Measurements from ENCODE around the gene MYO15A.
A peak's percentile ranks its signal among the peaks of the same experiment; 100 is the strongest.

Gene MYO15A

GRCh38 chr17:18155179-18155578 is 46.6 kb downstream of the MYO15A start:
- no peaks in the 10 kb centered on the region for H3K9me3 ChIP-seq (ENCODE audit: control insufficient read depth, low read length)
- H3K27me3 ChIP-seq (replicated peaks; ENCODE audit: control insufficient read depth, insufficient read depth, low read length, poor library complexity, severe bottlenecking): no peaks in the 10 kb centered on the region
- H3K36me3 ChIP-seq (ENCODE audit: control insufficient read depth, insufficient read depth, low read length): no peaks in the 10 kb centered on the region
- H3K4me1 ChIP-seq (ENCODE audit: control insufficient read depth, insufficient read depth, low read length, poor library complexity, severe bottlenecking): peaks cover 11% of the 10 kb centered on the region
- H3K4me3 ChIP-seq (ENCODE audit: insufficient read depth, low read depth, low read length, poor library complexity, severe bottlenecking): no peak overlapping the region
- DNase-seq: no peak
- no peak overlapping the region for H3K27ac ChIP-seq (ENCODE audit: insufficient read depth, low read length, poor library complexity, severe bottlenecking)

DNA sequence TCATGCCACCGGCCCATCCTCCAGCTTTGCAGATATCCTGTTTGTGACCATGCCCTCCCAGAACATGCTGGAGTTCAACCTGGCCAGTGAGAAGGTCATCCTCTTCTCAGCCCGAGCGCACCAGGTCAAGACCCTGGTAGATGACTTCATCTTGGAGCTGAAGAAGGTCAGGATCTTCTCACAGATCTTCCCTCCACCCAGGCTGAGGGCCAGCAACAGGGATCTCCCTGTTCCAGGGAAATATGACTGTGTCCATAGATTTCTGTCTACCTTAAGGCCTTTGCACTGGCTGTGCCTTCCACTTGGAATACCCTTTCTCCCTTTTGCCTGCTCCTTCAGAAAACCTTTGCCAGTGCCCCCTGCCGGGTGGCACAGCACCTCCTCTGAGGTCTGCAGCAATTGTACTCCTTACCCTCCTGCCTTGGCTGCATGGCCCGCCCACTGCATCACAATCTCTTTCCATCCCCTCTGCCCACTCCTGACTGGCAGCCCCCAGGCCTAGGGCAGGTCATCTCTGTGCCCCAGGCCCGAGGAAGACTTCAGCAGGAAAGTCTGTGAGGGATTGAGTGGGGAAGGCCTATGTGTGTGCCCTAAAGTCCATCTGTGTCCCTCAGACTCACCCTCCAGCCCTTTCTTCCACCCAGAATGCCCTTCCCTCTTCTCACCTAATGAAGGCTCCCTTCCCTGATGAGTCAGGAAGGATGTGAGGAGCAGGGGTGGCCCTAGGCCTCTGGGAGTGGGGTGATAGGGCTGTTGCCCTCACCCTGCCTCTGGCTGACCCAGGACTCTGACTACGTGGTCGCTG is 47.8 kb downstream of the MYO15A start:
- H3K9me3 ChIP-seq (ENCODE audit: control insufficient read depth, low read length): no peaks in the 10 kb centered on the region
- DNase-seq: no peak
- H3K4me1 ChIP-seq (ENCODE audit: control insufficient read depth, insufficient read depth, low read length, poor library complexity, severe bottlenecking): peaks cover 11% of the 10 kb centered on the region
- H3K27ac ChIP-seq (ENCODE audit: insufficient read depth, low read length, poor library complexity, severe bottlenecking): no peak overlapping the region
- no peak overlapping the region for H3K4me3 ChIP-seq (ENCODE audit: insufficient read depth, low read depth, low read length, poor library complexity, severe bottlenecking)
- no peaks in the 10 kb centered on the region for H3K36me3 ChIP-seq (ENCODE audit: control insufficient read depth, insufficient read depth, low read length)
- H3K27me3 ChIP-seq (replicated peaks; ENCODE audit: control insufficient read depth, insufficient read depth, low read length, poor library complexity, severe bottlenecking): no peaks in the 10 kb centered on the region

- no peaks in the 10 kb centered on the region for H3K9me3 ChIP-seq (ENCODE audit: control insufficient read depth, low read length)
Measured at GRCh38 chr17:18156976-18157280, 48.4 kb downstream of the MYO15A start.

GRCh38 chr17:18157354-18157985 is 48.9 kb downstream of the MYO15A start:
- Histone ChIP-seq H3K27ac (ENCODE audit: insufficient read depth, low read length, poor library complexity, severe bottlenecking) (no peak overlapping the region), H3K27me3 (replicated peaks; ENCODE audit: control insufficient read depth, insufficient read depth, low read length, poor library complexity, severe bottlenecking) (no peaks in the 10 kb centered on the region), H3K36me3 (ENCODE audit: control insufficient read depth, insufficient read depth, low read length) (no peaks in the 10 kb centered on the region), H3K9me3 (ENCODE audit: control insufficient read depth, low read length) (no peaks in the 10 kb centered on the region), H3K4me3 (ENCODE audit: insufficient read depth, low read depth, low read length, poor library complexity, severe bottlenecking) (no peak overlapping the region), H3K4me1 (ENCODE audit: control insufficient read depth, insufficient read depth, low read length, poor library complexity, severe bottlenecking) (peaks cover 11% of the 10 kb centered on the region)
- DNase-seq: no peak

More at GRCh38 chr17:18156976-18157280, 48.4 kb downstream of the MYO15A start:
- Histone ChIP-seq H3K4me3 (ENCODE audit: insufficient read depth, low read depth, low read length, poor library complexity, severe bottlenecking) (no peak overlapping the region), H3K27me3 (replicated peaks; ENCODE audit: control insufficient read depth, insufficient read depth, low read length, poor library complexity, severe bottlenecking) (no peaks in the 10 kb centered on the region), H3K4me1 (ENCODE audit: control insufficient read depth, insufficient read depth, low read length, poor library complexity, severe bottlenecking) (peaks cover 11% of the 10 kb centered on the region), H3K36me3 (ENCODE audit: control insufficient read depth, insufficient read depth, low read length) (no peaks in the 10 kb centered on the region), H3K27ac (ENCODE audit: insufficient read depth, low read length, poor library complexity, severe bottlenecking) (no peak overlapping the region)
- no peak for DNase-seq

DNA sequence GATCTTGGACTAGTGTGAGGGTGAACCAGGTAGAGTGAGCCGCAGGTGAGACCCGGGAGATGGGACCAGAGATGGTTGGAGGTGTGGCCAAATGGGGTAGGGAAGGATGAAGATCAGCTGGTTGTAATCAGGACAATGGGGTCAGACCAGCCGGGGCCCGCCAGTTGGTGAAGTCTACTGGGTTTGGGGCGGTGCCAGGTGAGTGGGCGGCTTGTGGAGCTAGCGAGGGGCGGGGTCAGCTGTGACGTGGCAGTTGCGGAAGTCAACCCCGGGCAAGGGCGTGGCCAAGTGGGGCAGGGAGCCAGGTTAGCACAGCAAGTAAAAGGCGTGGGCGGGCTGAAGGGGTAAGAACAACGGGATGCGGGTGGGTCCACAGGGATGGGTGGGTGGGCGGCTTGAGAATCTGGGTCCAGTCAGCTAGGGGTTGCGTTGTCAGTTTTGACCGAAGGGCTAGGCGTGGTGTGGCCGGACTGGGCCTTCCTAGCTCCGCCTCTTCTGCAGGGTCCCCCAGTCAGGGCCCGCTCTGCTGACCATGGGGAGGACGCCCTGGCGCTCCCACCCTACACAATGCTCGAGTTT is 49.6 kb downstream of the MYO15A start:
- Histone ChIP-seq H3K9me3 (ENCODE audit: control insufficient read depth, low read length) (no peaks in the 10 kb centered on the region), H3K27me3 (replicated peaks; ENCODE audit: control insufficient read depth, insufficient read depth, low read length, poor library complexity, severe bottlenecking) (no peaks in the 10 kb centered on the region), H3K36me3 (ENCODE audit: control insufficient read depth, insufficient read depth, low read length) (no peaks in the 10 kb centered on the region), H3K4me1 (ENCODE audit: control insufficient read depth, insufficient read depth, low read length, poor library complexity, severe bottlenecking) (peaks cover 11% of the 10 kb centered on the region), H3K4me3 (ENCODE audit: insufficient read depth, low read depth, low read length, poor library complexity, severe bottlenecking) (peak overlapping the region; percentile 40), H3K27ac (ENCODE audit: insufficient read depth, low read length, poor library complexity, severe bottlenecking) (peak overlapping the region; percentile 26)
- DNase-seq: peak; percentile 83 to 90 (median 88)

- peaks cover 11% of the 10 kb centered on the region for H3K4me1 ChIP-seq (ENCODE audit: control insufficient read depth, insufficient read depth, low read length, poor library complexity, severe bottlenecking)
- H3K36me3 ChIP-seq (ENCODE audit: control insufficient read depth, insufficient read depth, low read length): no peaks in the 10 kb centered on the region
- H3K27me3 ChIP-seq (replicated peaks; ENCODE audit: control insufficient read depth, insufficient read depth, low read length, poor library complexity, severe bottlenecking): no peaks in the 10 kb centered on the region
- DNase-seq: no peak
- H3K27ac ChIP-seq (ENCODE audit: insufficient read depth, low read length, poor library complexity, severe bottlenecking): no peak overlapping the region
- no peaks in the 10 kb centered on the region for H3K9me3 ChIP-seq (ENCODE audit: control insufficient read depth, low read length)
- no peak overlapping the region for H3K4me3 ChIP-seq (ENCODE audit: insufficient read depth, low read depth, low read length, poor library complexity, severe bottlenecking)
Measured at GRCh38 chr17:18159551-18160120, 51.1 kb downstream of the MYO15A start.

DNA sequence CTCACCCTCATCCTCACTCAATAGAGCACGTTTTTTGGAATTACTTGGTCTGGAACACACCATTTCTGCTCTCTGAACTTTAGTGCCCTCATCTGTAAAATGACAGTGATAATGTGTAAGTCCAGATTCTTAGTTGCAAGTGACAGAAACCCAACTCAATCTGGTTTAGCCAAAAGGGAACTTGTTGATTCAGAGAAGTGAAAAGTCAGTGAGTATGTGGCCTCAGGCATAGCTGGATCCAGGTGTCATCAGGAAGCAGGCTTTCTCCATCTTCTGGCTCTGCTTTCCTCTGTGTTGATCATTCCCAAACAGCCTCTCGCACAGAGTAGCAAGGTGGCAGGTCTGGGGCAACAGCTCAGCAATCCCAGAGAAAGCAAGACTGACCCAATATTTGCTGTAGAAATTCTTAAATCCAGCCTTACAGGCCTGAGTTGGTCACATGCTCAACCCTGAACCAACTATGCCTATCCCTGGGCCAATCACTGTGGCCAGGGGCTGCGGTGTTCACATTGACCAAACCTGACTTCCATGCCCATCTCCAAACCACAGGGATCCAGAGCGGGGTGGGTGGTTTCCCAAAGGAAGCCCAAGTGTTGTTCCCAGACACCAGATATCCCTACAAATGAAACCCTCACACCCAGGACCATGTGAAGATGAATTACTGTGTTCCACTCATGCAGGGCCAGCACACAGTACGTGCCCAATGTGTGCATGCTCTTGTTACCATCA is 51.7 kb downstream of the MYO15A start:
- Histone ChIP-seq H3K4me1 (ENCODE audit: control insufficient read depth, insufficient read depth, low read length, poor library complexity, severe bottlenecking) (peaks cover 11% of the 10 kb centered on the region), H3K4me3 (ENCODE audit: insufficient read depth, low read depth, low read length, poor library complexity, severe bottlenecking) (no peak overlapping the region), H3K9me3 (ENCODE audit: control insufficient read depth, low read length) (no peaks in the 10 kb centered on the region), H3K27ac (ENCODE audit: insufficient read depth, low read length, poor library complexity, severe bottlenecking) (no peak overlapping the region), H3K36me3 (ENCODE audit: control insufficient read depth, insufficient read depth, low read length) (no peaks in the 10 kb centered on the region), H3K27me3 (replicated peaks; ENCODE audit: control insufficient read depth, insufficient read depth, low read length, poor library complexity, severe bottlenecking) (no peaks in the 10 kb centered on the region)
- DNase-seq: no peak

DNA sequence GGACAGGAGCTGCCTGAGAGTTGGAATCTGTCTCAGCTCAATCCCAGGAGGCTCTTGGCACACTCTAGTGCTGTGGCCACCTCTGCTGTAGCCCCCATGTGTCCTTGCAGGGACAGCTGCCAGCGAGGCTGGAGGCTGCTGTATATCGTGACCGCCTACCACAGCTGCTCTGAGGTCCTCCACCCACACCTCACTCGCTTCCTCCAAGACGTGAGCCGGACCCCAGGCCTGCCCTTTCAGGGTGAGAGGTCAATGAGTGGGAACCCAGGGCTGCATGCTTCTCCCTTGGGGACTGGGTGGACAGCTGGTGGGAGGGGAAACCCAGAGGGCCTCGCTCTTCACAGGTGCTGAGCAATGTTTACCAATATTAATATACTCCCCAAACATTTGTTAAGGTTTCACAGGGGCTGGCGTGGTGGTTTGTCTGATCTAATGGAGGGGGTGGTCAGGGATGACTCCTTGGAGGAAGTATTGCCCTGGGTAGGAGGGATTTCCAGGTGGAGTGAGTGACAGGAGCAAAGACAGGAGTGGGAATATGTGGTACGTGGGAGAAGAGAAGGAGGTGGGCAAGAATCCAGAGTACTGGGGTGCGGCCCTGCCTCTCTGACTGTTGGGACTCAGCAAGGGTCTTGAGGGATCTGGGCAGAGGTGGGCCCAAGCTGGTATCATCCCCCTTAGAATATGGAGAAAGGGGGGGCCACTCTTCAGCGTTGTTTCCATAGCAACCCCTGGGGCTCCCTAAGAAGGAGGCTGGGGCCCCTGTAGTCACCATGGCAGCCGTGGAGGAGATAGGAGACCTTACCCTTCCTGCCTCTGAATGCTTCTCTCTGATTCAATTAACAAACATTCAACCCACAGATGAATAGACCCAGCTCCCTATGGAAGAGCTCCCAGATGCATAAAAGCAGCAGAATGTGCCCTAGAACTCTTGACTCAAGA is 52.9 kb downstream of the MYO15A start:
- no peak overlapping the region for H3K27ac ChIP-seq (ENCODE audit: insufficient read depth, low read length, poor library complexity, severe bottlenecking)
- no peaks in the 10 kb centered on the region for H3K9me3 ChIP-seq (ENCODE audit: control insufficient read depth, low read length)
- no peaks in the 10 kb centered on the region for H3K36me3 ChIP-seq (ENCODE audit: control insufficient read depth, insufficient read depth, low read length)
- peaks cover 11% of the 10 kb centered on the region for H3K4me1 ChIP-seq (ENCODE audit: control insufficient read depth, insufficient read depth, low read length, poor library complexity, severe bottlenecking)
- H3K4me3 ChIP-seq (ENCODE audit: insufficient read depth, low read depth, low read length, poor library complexity, severe bottlenecking): no peak overlapping the region
- no peak for DNase-seq
- H3K27me3 ChIP-seq (replicated peaks; ENCODE audit: control insufficient read depth, insufficient read depth, low read length, poor library complexity, severe bottlenecking): no peaks in the 10 kb centered on the region

DNA sequence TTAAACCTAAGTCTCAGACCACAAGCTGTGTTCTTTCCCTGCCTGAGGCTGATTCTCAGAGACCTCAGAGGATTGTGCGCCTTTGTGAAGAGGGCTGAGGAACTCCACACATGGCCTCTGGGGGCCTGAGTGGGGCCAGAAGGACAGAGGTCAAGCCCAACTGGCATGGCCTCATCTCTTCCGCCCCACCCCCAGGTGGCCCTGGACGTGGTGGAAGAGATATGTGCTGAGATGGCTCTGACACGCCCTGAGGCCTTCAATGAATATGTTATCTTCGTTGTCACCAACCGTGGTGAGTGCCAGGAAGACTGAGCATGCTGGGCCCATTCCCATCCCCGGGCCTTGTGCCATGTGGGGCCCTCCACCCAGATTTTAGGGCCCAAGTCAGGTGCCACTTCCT is 55.0 kb downstream of the MYO15A start:
- no peak for DNase-seq
- Histone ChIP-seq H3K36me3 (ENCODE audit: control insufficient read depth, insufficient read depth, low read length) (no peaks in the 10 kb centered on the region), H3K4me3 (ENCODE audit: insufficient read depth, low read depth, low read length, poor library complexity, severe bottlenecking) (no peak overlapping the region), H3K9me3 (ENCODE audit: control insufficient read depth, low read length) (no peaks in the 10 kb centered on the region), H3K27ac (ENCODE audit: insufficient read depth, low read length, poor library complexity, severe bottlenecking) (no peak overlapping the region), H3K4me1 (ENCODE audit: control insufficient read depth, insufficient read depth, low read length, poor library complexity, severe bottlenecking) (peaks cover 6% of the 10 kb centered on the region), H3K27me3 (replicated peaks; ENCODE audit: control insufficient read depth, insufficient read depth, low read length, poor library complexity, severe bottlenecking) (no peaks in the 10 kb centered on the region)
